Left lung (tissue), 10 donors: ENCODE results near the gene KCNIP4. TPM values are rescaled to one million over a fixed set of nuclear protein-coding genes. Genes with fewer than 3 reads are reported as not detected.

ENCODE experiments used
- ATAC-seq: fragments of 200-7000 bp; cut with Tn5 transposase; one replicate; pipeline ENCODE4 v1.9.1; 2020; ENCODE audit warnings: moderate library complexity
- DNase-seq, 4 donors: peaks; one replicate each; pipeline ENCODE4 v3.0.0-alpha.2; 2013 to 2020
- H3K27ac ChIP-seq, 2 donors: fragments of 200-600 bp; sonication (generic) in 1 of 2; one replicate each; pipeline versions ENCODE4 v1.5.0 to v1.8.0; 2020 to 2021
- H3K27me3 ChIP-seq, 2 donors: fragments of 200-600 bp; sonication (generic) in 1 of 2; one replicate each; pipeline versions ENCODE4 v1.5.0 to v1.8.0; 2020 to 2021
- H3K36me3 ChIP-seq, 2 donors: fragments of 200-600 bp; sonication (generic) in 1 of 2; one replicate each; pipeline versions ENCODE4 v1.5.0 to v1.8.0; 2020 to 2021
- H3K4me1 ChIP-seq, 2 donors: fragments of 200-600 bp; one replicate each; pipeline ENCODE4 v1.8.0; 2021
- H3K4me3 ChIP-seq, 2 donors: fragments of 200-600 bp; sonication (generic) in 1 of 2; one replicate each; pipeline versions ENCODE4 v1.5.0 to v1.8.0; 2020 to 2021; ENCODE audit warnings: mild to moderate bottlenecking in 1 of 2
- H3K9me3 ChIP-seq, 2 donors: fragments of 200-600 bp; sonication (generic) in 1 of 2; one replicate each; pipeline versions ENCODE4 v1.5.0 to v1.8.0; 2020 to 2021
- intact Hi-C, 2 donors: fragments of 100-400 bp; cut with DNase I; formaldehyde crosslinking; loops; one replicate each; pipeline versions ENCODE4 v1.11.2 to v1.14.2; 2022
- polyA plus RNA-seq, 6 donors: library from polyadenylated mRNA; unstranded; fragments of 120-200 nt; gene quantifications; one replicate each; pipeline ENCODE4 v1.2.1, GENCODE V29; 2013; ENCODE audit not compliant: insufficient read length in 6 of 6
- total RNA-seq, 2 donors: library from RNA; stranded (reverse); fragmentation: NEBNext Ultra II Directional; extraction: Animal tissue kit (Norgen Biotek cat#: 25700); gene quantifications; one replicate each; pipeline ENCODE4 v1.2.1, GENCODE V29; 2021
- TF ChIP-seq, protein P1 (sequence below), 2 donors: fragments of 200-600 bp; sonication (generic) in 1 of 2; IDR thresholded peaks; one replicate each; pipeline versions ENCODE4 v1.5.0 to v1.8.0; 2021; ENCODE audit warnings: antibody characterized with exemption in 2 of 2
- donor health status: DM: no; HTN: yes; CAD: no.
- donor health status: DM: no; HTN: no; CAD: no.

KCNIP4 gene
- total and polyA plus RNA-seq, 8 donors = 2.8 to 5.4 (median 4.9) TPM; not detected in 2

DNA sequence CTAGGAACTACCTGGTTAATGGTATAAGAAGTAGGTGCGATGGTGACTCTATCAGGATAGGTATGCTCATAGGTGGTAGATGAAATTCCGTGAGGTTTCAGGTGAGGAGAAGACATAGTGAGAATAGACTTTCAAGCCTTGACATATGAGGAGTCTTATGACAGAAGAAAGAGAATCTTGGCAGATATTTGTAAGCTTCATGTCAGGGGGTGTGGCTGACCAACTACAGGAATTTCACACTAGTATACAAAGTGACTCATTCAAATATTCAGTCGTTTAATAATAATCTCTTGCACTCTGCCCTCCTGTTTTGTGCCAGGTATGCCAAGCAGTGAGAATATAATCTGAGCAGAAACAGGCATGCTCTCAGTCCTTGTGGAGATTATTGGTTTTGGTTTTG lies 1225.6 kb downstream of the KCNIP4 start:
- Histone ChIP-seq H3K27ac (no peak overlapping the region), H3K4me3 (no peak overlapping the region), H3K36me3 (peaks cover 0 to 68% of the 10 kb centered on the region in 2 donors), H3K4me1 (no peaks in the 10 kb centered on the region), H3K9me3 (peaks cover 0 to 22% of the 10 kb centered on the region in 2 donors), H3K27me3 (no peaks in the 10 kb centered on the region)
- intact Hi-C loops = no loop called here
- TF ChIP-seq, protein P1, sequence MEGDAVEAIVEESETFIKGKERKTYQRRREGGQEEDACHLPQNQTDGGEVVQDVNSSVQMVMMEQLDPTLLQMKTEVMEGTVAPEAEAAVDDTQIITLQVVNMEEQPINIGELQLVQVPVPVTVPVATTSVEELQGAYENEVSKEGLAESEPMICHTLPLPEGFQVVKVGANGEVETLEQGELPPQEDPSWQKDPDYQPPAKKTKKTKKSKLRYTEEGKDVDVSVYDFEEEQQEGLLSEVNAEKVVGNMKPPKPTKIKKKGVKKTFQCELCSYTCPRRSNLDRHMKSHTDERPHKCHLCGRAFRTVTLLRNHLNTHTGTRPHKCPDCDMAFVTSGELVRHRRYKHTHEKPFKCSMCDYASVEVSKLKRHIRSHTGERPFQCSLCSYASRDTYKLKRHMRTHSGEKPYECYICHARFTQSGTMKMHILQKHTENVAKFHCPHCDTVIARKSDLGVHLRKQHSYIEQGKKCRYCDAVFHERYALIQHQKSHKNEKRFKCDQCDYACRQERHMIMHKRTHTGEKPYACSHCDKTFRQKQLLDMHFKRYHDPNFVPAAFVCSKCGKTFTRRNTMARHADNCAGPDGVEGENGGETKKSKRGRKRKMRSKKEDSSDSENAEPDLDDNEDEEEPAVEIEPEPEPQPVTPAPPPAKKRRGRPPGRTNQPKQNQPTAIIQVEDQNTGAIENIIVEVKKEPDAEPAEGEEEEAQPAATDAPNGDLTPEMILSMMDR (IDR thresholded peaks at IDR 0.05) = no peak
- ATAC-seq (no peak), DNase-seq (no peak)

- Histone ChIP-seq H3K27me3 (no peaks in the 10 kb centered on the region), H3K27ac (no peak overlapping the region), H3K36me3 (peaks cover 0 to 64% of the 10 kb centered on the region in 2 donors), H3K4me1 (no peaks in the 10 kb centered on the region), H3K9me3 (peaks cover 0 to 7% of the 10 kb centered on the region in 2 donors), H3K4me3 (no peak overlapping the region)
- TF ChIP-seq, protein P1 (IDR thresholded peaks at IDR 0.05) = no peak
- ATAC-seq (no peak), DNase-seq (no peak)
- intact Hi-C loops = no loop called here
These were observed 1237.2 kb downstream of the KCNIP4 start for GRCh38 chr4:20711335-20711734.

DNA sequence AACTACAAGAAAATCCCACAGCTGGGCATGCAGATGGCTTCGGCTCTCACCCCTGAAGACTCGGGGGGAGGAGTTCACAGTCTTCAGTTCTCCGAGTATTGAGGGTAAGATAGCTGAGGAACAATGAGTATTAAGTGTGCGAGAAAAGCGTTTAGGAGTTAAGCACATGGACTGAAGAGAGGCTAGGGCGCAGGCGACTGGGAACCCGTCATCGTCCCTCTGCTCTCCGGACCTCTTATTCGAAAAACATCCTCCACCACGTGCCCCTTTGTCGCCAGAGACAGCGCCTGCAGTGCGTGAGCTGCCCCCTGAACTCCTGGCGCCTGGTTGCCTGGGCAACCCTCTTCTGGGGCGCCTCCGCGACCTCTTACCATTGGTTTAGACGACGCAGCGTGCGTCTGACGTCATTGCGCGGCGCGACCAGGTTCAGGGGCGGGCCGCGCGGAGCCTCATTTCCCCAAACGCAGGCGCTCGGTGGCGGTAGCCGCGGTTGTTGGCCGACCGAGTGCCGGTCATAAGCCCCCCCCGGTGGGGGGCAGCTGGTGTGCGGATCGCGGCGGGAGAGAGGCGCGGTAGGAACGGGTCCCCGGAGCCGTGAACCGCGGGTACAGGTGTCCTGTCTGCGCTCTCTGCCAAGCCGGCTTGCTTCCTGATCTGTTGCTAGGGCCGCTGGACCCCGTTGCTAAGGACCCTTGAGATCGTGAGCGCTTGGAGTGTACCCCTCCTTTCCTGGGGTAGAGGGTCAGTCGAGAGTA lies 1248.4 kb downstream of the KCNIP4 start, which contains the start of gene PACRGL:
TSS of gene PACRGL (plus strand) at position 452 of the 755 bp plus-strand sequence. CDS start 4,024 bp downstream, outside the sequence.
- peaks cover 0 to 9% of the 10 kb centered on the region in 2 donors for H3K36me3 ChIP-seq
- peaks cover 14 to 26% of the 10 kb centered on the region in 2 donors for H3K4me1 ChIP-seq
- H3K4me3 ChIP-seq = peak within 1 kb of the TSS; percentile 82 to 86
- peak; percentile 94 to 98 (median 96) for DNase-seq
- peak within 1 kb of the TSS; percentile 33 to 83 for H3K27ac ChIP-seq
- intact Hi-C loops = no loop called here
- H3K9me3 ChIP-seq = no peaks in the 10 kb centered on the region
- TF ChIP-seq, protein P1 (IDR thresholded peaks at IDR 0.05) = no peak
- H3K27me3 ChIP-seq = no peaks in the 10 kb centered on the region
- peak; percentile 100 for ATAC-seq

DNA sequence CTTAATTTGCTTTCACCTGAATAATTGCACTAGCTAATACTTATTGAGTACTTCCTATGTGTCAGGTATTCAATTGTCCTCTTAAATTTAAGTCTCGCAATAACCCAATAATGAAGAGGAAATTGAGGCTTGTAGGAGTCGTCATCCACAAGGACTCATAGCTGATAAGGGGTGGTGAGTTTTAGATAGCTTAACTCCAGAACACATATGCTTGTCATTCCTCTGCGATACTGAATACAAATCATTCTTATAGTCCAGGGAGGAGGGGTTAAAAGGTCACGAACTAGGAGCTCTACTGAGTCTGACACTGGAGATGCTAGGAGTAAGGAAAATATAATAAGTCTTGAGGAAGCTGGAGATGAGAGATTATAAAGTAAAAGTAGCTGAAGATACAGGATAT lies 1249.8 kb downstream of the KCNIP4 start:
- intact Hi-C loops = no loop called here
- no peak for ATAC-seq
- Histone ChIP-seq H3K4me3 (no peak overlapping the region), H3K9me3 (no peaks in the 10 kb centered on the region), H3K4me1 (peaks cover 14 to 26% of the 10 kb centered on the region in 2 donors), H3K27ac (no peak overlapping the region), H3K27me3 (no peaks in the 10 kb centered on the region), H3K36me3 (no peaks in the 10 kb centered on the region)
- no peak for DNase-seq
- TF ChIP-seq, protein P1 (IDR thresholded peaks at IDR 0.05) = no peak

- Histone ChIP-seq H3K4me3 (no peak overlapping the region), H3K27ac (no peak overlapping the region), H3K27me3 (no peaks in the 10 kb centered on the region), H3K9me3 (no peaks in the 10 kb centered on the region), H3K36me3 (no peaks in the 10 kb centered on the region), H3K4me1 (peaks cover 14 to 26% of the 10 kb centered on the region in 2 donors)
- intact Hi-C loops = no loop called here
- ATAC-seq (no peak), DNase-seq (no peak)
- TF ChIP-seq, protein P1 (IDR thresholded peaks at IDR 0.05) = no peak
These were observed 1250.2 kb downstream of the KCNIP4 start for GRCh38 chr4:20698382-20698781.
